HG03025 (cell line): Measurements from ENCODE around the gene ST7.
"Not testable (repeated sequence)": the region's sequence is repeated elsewhere in the genome, so short reads cannot be mapped to it uniquely, and the experiment has no call there.

ENCODE experiments used
- ATAC-seq: cut with Tn5 transposase; IDR thresholded peaks from one replicate; pipeline ENCODE4 v1.9.1; 2021; ENCODE audit warnings: mild to moderate bottlenecking, moderate library complexity; ENCODE audit not compliant: unreplicated experiment, low FRiP score

The ST7 gene

DNA sequence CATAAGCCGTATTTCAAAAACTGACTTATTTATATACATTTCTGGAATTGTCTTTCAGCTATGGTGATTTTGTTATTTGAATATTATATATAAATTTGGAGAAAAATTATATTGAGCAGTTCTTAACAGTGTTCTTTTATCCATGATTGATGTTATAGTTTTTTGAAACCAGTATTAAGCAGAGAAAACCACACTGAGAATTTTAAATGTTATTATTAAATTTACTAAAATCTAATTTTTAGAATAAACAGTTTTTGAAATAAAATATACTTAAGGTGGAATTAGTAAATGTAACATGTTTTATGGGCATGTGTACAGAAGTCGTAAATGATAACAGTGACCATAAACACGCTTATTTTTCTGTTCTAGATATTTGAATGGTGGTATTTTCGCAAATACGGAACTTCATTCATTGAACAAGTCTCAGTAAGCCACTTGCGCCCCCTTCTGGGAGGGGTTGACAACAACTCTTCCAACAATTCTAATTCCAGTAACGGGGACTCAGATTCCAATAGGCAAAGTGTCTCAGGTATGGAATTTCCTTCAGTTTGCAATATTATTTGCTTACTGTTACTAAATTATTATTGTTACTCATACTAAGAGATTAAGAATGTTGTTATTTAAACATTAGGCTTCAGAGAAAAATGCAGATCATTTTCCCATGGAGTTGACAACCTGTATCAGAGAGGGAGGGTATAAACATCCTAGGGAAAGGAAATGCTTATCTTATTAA, 166.1 kb downstream of the ST7 start:
- ATAC-seq: no peak

DNA sequence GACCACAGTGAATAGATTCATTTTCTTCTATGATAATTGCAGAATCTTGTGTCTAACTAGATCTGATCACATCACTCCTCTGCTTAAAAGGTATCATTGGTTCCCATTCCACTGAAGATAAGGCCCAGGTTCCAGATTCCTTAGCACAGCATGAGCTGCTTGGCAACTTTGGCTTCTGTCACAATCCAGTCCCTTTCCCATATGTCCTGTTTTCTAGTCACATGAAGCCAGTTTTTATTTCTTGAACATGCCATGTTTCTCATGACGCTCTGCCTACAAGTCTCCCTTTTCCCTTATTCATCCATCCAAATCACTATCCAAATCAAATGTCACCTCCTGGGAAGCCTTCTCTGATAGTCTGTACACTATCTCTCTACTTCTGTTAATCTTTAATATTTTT, 167.0 kb downstream of the ST7 start:
- ATAC-seq: not testable (repeated sequence)

DNA sequence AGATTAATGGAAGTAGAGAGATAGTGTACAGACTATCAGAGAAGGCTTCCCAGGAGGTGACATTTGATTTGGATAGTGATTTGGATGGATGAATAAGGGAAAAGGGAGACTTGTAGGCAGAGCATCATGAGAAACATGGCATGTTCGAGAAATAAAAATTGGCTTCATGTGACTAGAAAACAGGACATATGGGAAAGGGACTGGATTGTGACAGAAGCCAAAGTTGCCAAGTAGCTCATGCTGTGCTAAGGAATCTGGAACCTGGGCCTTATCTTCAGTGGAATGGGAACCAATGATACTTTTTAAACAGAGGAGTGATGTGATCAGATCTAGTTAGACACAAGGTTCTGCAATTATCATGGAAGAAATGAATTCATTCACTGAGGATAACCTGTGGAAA, 168.7 kb downstream of the ST7 start:
- not testable (repeated sequence) for ATAC-seq

DNA sequence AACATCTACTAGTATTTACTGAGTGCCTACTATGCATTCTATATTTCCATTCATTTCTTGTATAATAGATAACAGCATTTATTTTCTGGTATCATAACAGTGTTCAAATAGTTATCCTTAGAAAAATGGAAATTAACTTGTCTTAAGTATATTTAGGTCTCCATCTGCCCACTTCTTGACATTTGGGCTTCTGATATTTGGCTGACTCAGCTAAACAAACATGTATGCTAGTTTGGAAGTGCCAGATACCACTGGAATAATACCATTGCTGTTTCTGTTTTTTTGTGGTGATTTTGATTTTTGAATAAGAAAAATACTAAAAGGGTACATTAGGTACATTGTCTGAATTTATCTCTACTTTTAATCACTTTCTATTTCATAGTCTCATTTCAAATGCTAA, 169.2 kb downstream of the ST7 start:
- ATAC-seq: no peak

- ATAC-seq: no peak
Observed at GRCh38 chr7:117123311-117123926, 170.1 kb downstream of the ST7 start.

DNA sequence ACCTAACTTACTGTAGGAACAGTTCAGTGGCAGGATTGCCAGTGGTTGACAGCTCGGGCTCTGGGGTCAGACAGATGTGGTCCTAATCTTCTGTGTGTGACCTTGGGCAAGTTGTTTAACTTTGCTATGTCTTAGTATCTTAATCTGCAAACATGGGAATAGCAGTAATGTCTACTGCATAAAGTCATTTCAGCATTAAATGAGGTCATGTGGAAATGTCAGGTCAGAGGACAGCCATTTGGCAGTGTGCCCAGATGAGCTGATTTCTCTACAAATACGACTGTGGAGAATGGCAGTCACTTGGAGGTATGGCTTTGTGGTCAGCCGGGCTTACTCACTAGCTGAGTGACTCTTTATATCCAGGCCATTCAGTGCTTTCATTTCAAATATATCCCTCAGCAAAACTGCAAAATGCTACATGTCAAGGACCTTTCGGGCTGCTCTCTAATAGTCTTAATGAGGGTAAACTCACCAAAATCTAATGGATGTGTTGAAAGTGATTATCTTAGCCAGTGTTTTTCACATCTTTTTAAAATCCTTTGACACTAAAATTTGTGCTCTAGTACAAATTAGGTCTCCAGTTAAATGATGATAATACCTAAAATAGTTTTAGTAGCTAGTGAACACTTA, 171.4 kb downstream of the ST7 start:
- ATAC-seq: peak; percentile 53

- ATAC-seq: no peak
Observed at GRCh38 chr7:117126676-117127075, 173.4 kb downstream of the ST7 start.

DNA sequence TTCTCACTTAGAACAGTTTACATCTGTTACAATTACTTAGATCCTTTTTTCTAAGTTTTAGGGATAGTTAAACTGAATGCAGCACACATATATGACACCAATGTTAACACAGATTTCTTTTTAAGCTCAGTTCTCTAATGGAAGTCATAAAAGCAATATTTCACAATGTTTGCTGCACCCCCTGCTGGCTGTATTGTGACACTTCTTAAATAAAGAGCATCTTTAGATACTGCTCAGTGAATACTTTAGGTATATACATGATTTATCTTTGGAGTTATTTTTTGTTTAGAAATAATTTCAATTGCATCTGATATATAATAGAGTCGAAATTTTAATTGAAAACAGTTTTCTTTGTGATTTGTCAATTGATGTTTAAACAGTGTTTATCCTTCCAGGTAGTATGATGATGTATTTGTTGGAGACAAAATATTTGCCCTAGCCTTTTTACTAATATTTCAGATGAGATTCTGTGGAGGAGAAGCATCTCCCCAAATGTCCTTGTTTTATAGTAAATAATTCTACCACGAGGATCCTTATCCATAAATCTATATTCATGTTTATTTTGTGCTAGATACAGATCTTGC, 174.4 kb downstream of the ST7 start:
- ATAC-seq: no peak

DNA sequence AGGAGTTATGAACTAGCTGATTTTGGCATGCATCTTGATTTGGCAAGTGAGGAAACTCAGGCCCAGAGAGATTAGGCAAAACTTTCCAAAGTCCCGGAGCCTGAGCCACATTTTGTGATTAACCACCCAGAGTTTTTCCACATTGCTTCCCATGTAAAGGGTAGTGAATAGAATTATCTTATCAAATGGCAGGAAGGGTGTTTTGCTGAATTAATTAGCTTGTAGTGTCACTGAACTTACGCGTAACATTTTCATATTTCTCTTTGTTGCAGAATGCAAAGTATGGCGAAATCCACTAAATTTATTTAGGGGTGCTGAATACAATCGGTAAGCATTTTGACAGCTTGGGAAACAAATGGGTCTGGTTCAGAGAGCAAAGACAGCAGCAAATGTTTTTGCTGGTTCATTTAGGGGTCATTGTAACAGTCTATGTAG, 176.2 kb downstream of the ST7 start:
- ATAC-seq: no peak

GRCh38 chr7:117130262-117130661, 177.0 kb downstream of the ST7 start:
- ATAC-seq: no peak

- ATAC-seq: no peak
Observed at GRCh38 chr7:117132321-117133120, 179.2 kb downstream of the ST7 start.

GRCh38 chr7:117133125-117133524, 179.8 kb downstream of the ST7 start:
- ATAC-seq: no peak

GRCh38 chr7:117134411-117134810, 181.1 kb downstream of the ST7 start:
- ATAC-seq: no peak

GRCh38 chr7:117134889-117135552, 181.7 kb downstream of the ST7 start:
- no peak for ATAC-seq

DNA sequence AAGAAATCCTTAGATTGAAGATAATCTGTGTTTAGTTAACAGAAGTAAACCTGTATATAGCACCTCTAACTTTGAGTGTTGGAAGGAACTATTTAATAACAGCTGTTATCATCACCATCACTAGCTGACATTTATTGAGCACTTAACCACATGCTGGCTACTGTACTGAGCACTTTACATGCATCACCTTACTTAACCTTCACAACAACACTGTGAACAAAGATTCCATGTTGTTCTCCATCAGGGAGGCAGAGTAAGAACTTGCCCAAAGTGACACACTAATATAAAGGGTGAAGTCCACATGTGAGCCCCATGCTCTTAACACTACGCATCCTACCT, 182.2 kb downstream of the ST7 start:
- ATAC-seq: no peak

DNA sequence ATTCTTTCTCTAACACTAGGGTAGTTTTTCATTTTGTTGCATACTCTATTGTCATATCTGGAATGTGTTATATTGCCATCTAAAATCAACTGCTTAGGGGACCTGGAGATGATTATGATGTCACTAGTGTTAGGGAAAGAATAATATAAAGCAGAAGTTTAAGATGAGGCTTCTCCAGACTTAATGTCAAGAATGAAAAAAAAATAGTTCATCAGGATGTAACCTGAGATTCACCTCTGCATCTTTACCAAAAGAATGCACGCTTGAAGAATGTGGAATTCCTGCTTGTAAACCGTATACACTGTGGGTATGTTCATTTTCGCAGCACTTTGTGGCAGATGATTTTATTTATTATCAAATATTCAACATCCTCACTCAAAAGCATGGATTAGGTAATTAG, 184.6 kb downstream of the ST7 start:
- ATAC-seq: no peak

DNA sequence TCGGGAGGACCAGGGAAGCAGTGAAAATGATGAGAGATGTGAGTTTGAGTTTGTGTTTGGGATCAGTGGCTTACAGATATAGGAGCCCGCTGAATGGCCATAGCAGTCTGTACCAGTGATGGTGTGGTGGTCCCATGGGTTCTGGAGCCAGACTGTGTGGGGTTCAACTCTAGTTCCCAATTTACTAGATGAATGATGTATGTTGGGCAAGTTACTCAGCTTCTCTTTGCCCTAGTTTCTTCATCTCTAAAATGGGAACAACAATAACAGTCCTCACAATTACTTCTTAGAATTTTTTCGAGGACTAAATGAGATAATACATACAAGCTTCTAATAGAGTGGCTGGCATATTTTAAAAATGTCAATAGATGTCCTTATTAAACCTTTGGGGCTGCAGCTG, 185.2 kb downstream of the ST7 start:
- no peak for ATAC-seq

- ATAC-seq: no peak
Observed at GRCh38 chr7:117138981-117139380, 185.7 kb downstream of the ST7 start.

- ATAC-seq: no peak
Observed at GRCh38 chr7:117139397-117139984, 186.2 kb downstream of the ST7 start.

DNA sequence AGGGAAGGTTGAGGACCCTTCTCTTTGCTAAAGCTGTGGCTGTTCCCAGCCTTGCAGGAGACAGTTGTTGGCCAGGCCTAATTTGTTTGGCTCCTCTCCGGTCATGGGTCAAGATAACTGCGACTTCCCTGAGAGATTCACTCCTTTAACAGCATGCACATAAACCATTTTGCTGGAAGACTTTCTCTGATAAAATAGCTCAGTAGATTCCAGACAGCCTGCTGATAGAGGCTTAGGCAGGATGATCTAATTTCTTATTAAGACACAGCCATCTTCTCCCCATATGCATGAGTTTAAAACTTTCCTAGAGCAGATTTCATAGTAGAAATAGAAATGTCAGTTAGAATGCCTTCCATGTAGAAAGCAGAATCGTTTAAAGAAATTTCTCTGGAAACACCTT, 187.6 kb downstream of the ST7 start:
- ATAC-seq: no peak
